ENCODE data around the gene GABRQ.

The GABRQ gene

GRCh38 chrX:152637649-152638442 is at the start of gene GABRQ:
Gene GABRQ (plus strand): TSS chrX:152637895. CDS start chrX:152638203, 308 bp downstream.
- TF ChIP-seq CTCF (IDR thresholded peaks at IDR 0.05): no peak
- Histone ChIP-seq H3K4me3 (peak within 1 kb of the TSS; percentile 53), H3K27ac (no peak within 1 kb of the TSS)
- DNase-seq (ENCODE audit: low spot score): no peak

- H3K27ac ChIP-seq: no peak overlapping the region
- DNase-seq (ENCODE audit: low spot score): no peak
- H3K4me3 ChIP-seq: no peak overlapping the region
- TF ChIP-seq CTCF (IDR thresholded peaks at IDR 0.05): no peak
Measured at GRCh38 chrX:152588206-152588605, 49.5 kb upstream of the GABRQ start.

GRCh38 chrX:152600853-152601633 is 36.7 kb upstream of the GABRQ start:
- TF ChIP-seq CTCF (IDR thresholded peaks at IDR 0.05): no peak
- no peak overlapping the region for H3K27ac ChIP-seq
- no peak for DNase-seq (ENCODE audit: low spot score)
- H3K4me3 ChIP-seq: no peak overlapping the region

- Histone ChIP-seq H3K27ac (no peak overlapping the region), H3K4me3 (no peak overlapping the region)
- TF ChIP-seq CTCF (IDR thresholded peaks at IDR 0.05): no peak
- DNase-seq (ENCODE audit: low spot score): no peak
Measured at GRCh38 chrX:152601848-152602616, 35.7 kb upstream of the GABRQ start.

GRCh38 chrX:152614791-152615190 is 22.9 kb upstream of the GABRQ start:
- no peak for DNase-seq (ENCODE audit: low spot score)
- no peak overlapping the region for H3K4me3 ChIP-seq
- no peak overlapping the region for H3K27ac ChIP-seq
- TF ChIP-seq CTCF (IDR thresholded peaks at IDR 0.05): no peak

- TF ChIP-seq CTCF (IDR thresholded peaks at IDR 0.05): no peak
- no peak overlapping the region for H3K4me3 ChIP-seq
- no peak for DNase-seq (ENCODE audit: low spot score)
- no peak overlapping the region for H3K27ac ChIP-seq
Measured at GRCh38 chrX:152619897-152620296, 17.8 kb upstream of the GABRQ start.
